ENCODE results near the gene TMEM115. TPM values are rescaled to one million over a fixed set of nuclear protein-coding genes. Genes with fewer than 3 reads are reported as not detected.

Gene TMEM115
- total RNA-seq, 6 experiments from 2014 or later, result 15.0 to 30.9 (median 19.2) TPM

- Histone ChIP-seq H3K4me1 (peaks cover 0 to 45% (median 26%) of the 10 kb centered on the region in 4 donors), H3K36me3 (peaks cover 0 to 24% (median 5%) of the 10 kb centered on the region in 4 donors), H3K9me3 (no peaks in the 10 kb centered on the region), H3K4me3 (no peak overlapping the region), H3K27ac (no peak overlapping the region), H3K27me3 (no peaks in the 10 kb centered on the region)
- ATAC-seq (peak in 1 of 4 donors; percentile 6), DNase-seq (peak in 1 of 3 donors; percentile 57)
- whole genome bisulfite sequencing (ENCODE audit: insufficient coverage, low coverage, low lambda C conversion rate, missing lambda C conversion rate), result 55% methylated on average over 2 of the region's 5 CpGs
- TF ChIP-seq POLR2A (IDR thresholded peaks at IDR 0.05) (no peak), CTCF (IDR thresholded peaks at IDR 0.05) (no peak)
- intact Hi-C loops (cut with DNase I), result no loop called here
These were observed 2.8 kb downstream of the TMEM115 start for GRCh38 chr3:50356553-50356952.

- Histone ChIP-seq H3K4me1 (peaks cover 0 to 50% (median 29%) of the 10 kb centered on the region in 4 donors), H3K9me3 (no peaks in the 10 kb centered on the region), H3K36me3 (peaks cover 0 to 24% (median 5%) of the 10 kb centered on the region in 4 donors), H3K27ac (peak overlapping the region in 1 of 3 donors; percentile 24), H3K27me3 (no peaks in the 10 kb centered on the region), H3K4me3 (no peak overlapping the region)
- intact Hi-C loops (cut with DNase I), result no loop called here
- 58% methylated on average over 3 of the region's 5 CpGs for WGBS (ENCODE audit: insufficient coverage, low coverage, low lambda C conversion rate, missing lambda C conversion rate)
- no peak for DNase-seq
- no peak for ATAC-seq
- TF ChIP-seq POLR2A (IDR thresholded peaks at IDR 0.05) (no peak), CTCF (IDR thresholded peaks at IDR 0.05) (no peak)
These were observed 3.3 kb downstream of the TMEM115 start for GRCh38 chr3:50355829-50356552.

GRCh38 chr3:50354850-50355249, 4.5 kb downstream of the TMEM115 start:
- Histone ChIP-seq H3K4me1 (peaks cover 0 to 54% (median 29%) of the 10 kb centered on the region in 4 donors), H3K36me3 (peaks cover 0 to 24% (median 5%) of the 10 kb centered on the region in 4 donors), H3K27me3 (no peaks in the 10 kb centered on the region), H3K4me3 (no peak overlapping the region), H3K9me3 (no peaks in the 10 kb centered on the region), H3K27ac (no peak overlapping the region)
- WGBS (ENCODE audit: insufficient coverage, low coverage, low lambda C conversion rate, missing lambda C conversion rate), result no CpG with 5 or more reads among the region's 7 CpGs
- intact Hi-C loops (cut with DNase I), result no loop called here
- no peak for DNase-seq
- no peak for ATAC-seq
- TF ChIP-seq CTCF (IDR thresholded peaks at IDR 0.05) (no peak), POLR2A (IDR thresholded peaks at IDR 0.05) (no peak)

GRCh38 chr3:50354186-50354764, 5.0 kb downstream of the TMEM115 start:
- DNase-seq (no peak), ATAC-seq (no peak)
- peaks cover 0 to 24% (median 5%) of the 10 kb centered on the region in 4 donors for H3K36me3 ChIP-seq
- no peaks in the 10 kb centered on the region for H3K9me3 ChIP-seq
- intact Hi-C loops (cut with DNase I), result no loop called here
- TF ChIP-seq CTCF (IDR thresholded peaks at IDR 0.05), result no peak
- TF ChIP-seq POLR2A (IDR thresholded peaks at IDR 0.05), result no peak
- no peaks in the 10 kb centered on the region for H3K27me3 ChIP-seq
- H3K27ac ChIP-seq, result no peak overlapping the region
- WGBS (ENCODE audit: insufficient coverage, low coverage, low lambda C conversion rate, missing lambda C conversion rate), result 94% methylated on average over 3 of the region's 5 CpGs
- peaks cover 0 to 59% (median 31%) of the 10 kb centered on the region in 4 donors for H3K4me1 ChIP-seq
- no peak overlapping the region for H3K4me3 ChIP-seq

Data from right lobe of liver (tissue), 6 donors.